SJSA1 (cell line): ENCODE results near the gene ATF2. TPM values are rescaled to one million over a fixed set of nuclear protein-coding genes. Genes with fewer than 3 reads are reported as not detected.
A peak's percentile ranks its signal among the peaks of the same experiment; 100 is the strongest.

ENCODE experiments used
- DNase-seq, 2 experiments: peaks; one replicate each; pipeline ENCODE4 v3.0.0-alpha.2; 2015 to 2020; ENCODE audit warnings: low spot score in 2 of 2, low read depth in 1 of 2
- H3K27ac ChIP-seq: fragments of 250-450 bp; sonication (Bioruptor Pico); 2 replicates; pipeline ENCODE4 v1.5.1; 2020; ENCODE audit warnings: mild to moderate bottlenecking, moderate library complexity
- H3K27me3 ChIP-seq: fragments of 250-450 bp; sonication (Bioruptor Pico); replicated peaks from 2 replicates; pipeline ENCODE4 v1.5.1; 2020; ENCODE audit warnings: mild to moderate bottlenecking, moderate library complexity
- H3K36me3 ChIP-seq: fragments of 250-450 bp; sonication (Bioruptor Pico); 2 replicates; pipeline ENCODE4 v1.5.1; 2020; ENCODE audit warnings: mild to moderate bottlenecking
- H3K4me1 ChIP-seq: fragments of 250-450 bp; sonication (Bioruptor Pico); replicated peaks from 2 replicates; pipeline ENCODE4 v1.6.1; 2021; ENCODE audit warnings: mild to moderate bottlenecking
- H3K4me3 ChIP-seq: fragments of 250-450 bp; sonication (Bioruptor Pico); 2 replicates; pipeline ENCODE4 v1.5.1; 2020; ENCODE audit warnings: mild to moderate bottlenecking
- H3K9me3 ChIP-seq: fragments of 250-450 bp; sonication (Bioruptor Pico); replicated peaks from 2 replicates; pipeline ENCODE4 v1.5.1; 2020; ENCODE audit warnings: mild to moderate bottlenecking
- total RNA-seq: library from RNA; depleted of rRNA; stranded (reverse); fragments of >200 nt; shearing (Covaris generic); gene quantifications from 2 replicates; pipeline ENCODE4 v1.2.3, GENCODE V29; 2014

The ATF2 gene
- total RNA-seq, 1 experiment from 2014 or later, result 34.9 TPM

GRCh38 chr2:175054340-175054739, 113.7 kb downstream of the ATF2 start:
- no peaks in the 10 kb centered on the region for H3K4me1 ChIP-seq
- H3K27me3 ChIP-seq, result no peaks in the 10 kb centered on the region
- H3K9me3 ChIP-seq, result no peaks in the 10 kb centered on the region
- no peak overlapping the region for H3K4me3 ChIP-seq
- DNase-seq, result no peak
- H3K27ac ChIP-seq, result no peak overlapping the region
- H3K36me3 ChIP-seq, result no peaks in the 10 kb centered on the region

- Histone ChIP-seq H3K4me3 (no peak overlapping the region), H3K9me3 (no peaks in the 10 kb centered on the region), H3K27ac (no peak overlapping the region), H3K27me3 (no peaks in the 10 kb centered on the region), H3K4me1 (no peaks in the 10 kb centered on the region), H3K36me3 (no peaks in the 10 kb centered on the region)
- DNase-seq, result no peak
Observed at GRCh38 chr2:175049661-175050060, 118.3 kb downstream of the ATF2 start.

- H3K27ac ChIP-seq, result no peak overlapping the region
- no peaks in the 10 kb centered on the region for H3K9me3 ChIP-seq
- no peaks in the 10 kb centered on the region for H3K36me3 ChIP-seq
- H3K4me1 ChIP-seq, result no peaks in the 10 kb centered on the region
- DNase-seq, result no peak
- no peak overlapping the region for H3K4me3 ChIP-seq
- H3K27me3 ChIP-seq, result no peaks in the 10 kb centered on the region
Observed at GRCh38 chr2:175048275-175048674, 119.7 kb downstream of the ATF2 start.

- Histone ChIP-seq H3K4me3 (no peak overlapping the region), H3K36me3 (no peaks in the 10 kb centered on the region), H3K4me1 (peaks cover 15% of the 10 kb centered on the region), H3K27ac (no peak overlapping the region), H3K9me3 (no peaks in the 10 kb centered on the region), H3K27me3 (no peaks in the 10 kb centered on the region)
- DNase-seq, result no peak
Observed at GRCh38 chr2:175039490-175039889, 128.5 kb downstream of the ATF2 start.

GRCh38 chr2:175039031-175039430, 129.0 kb downstream of the ATF2 start:
- no peaks in the 10 kb centered on the region for H3K27me3 ChIP-seq
- DNase-seq, result no peak
- no peak overlapping the region for H3K4me3 ChIP-seq
- no peaks in the 10 kb centered on the region for H3K9me3 ChIP-seq
- H3K27ac ChIP-seq, result no peak overlapping the region
- no peaks in the 10 kb centered on the region for H3K36me3 ChIP-seq
- H3K4me1 ChIP-seq, result peaks cover 15% of the 10 kb centered on the region

GRCh38 chr2:175037941-175038340, 130.1 kb downstream of the ATF2 start:
- peaks cover 15% of the 10 kb centered on the region for H3K4me1 ChIP-seq
- H3K36me3 ChIP-seq, result no peaks in the 10 kb centered on the region
- no peak overlapping the region for H3K27ac ChIP-seq
- H3K4me3 ChIP-seq, result no peak overlapping the region
- DNase-seq, result no peak
- H3K9me3 ChIP-seq, result no peaks in the 10 kb centered on the region
- no peaks in the 10 kb centered on the region for H3K27me3 ChIP-seq

GRCh38 chr2:175036582-175037018, 131.4 kb downstream of the ATF2 start:
- Histone ChIP-seq H3K4me1 (peaks cover 15% of the 10 kb centered on the region), H3K36me3 (no peaks in the 10 kb centered on the region), H3K9me3 (no peaks in the 10 kb centered on the region), H3K27ac (no peak overlapping the region), H3K4me3 (no peak overlapping the region), H3K27me3 (no peaks in the 10 kb centered on the region)
- DNase-seq, result peak in 1 of 2 experiments; percentile 29

- Histone ChIP-seq H3K27me3 (no peaks in the 10 kb centered on the region), H3K4me3 (no peak overlapping the region), H3K27ac (no peak overlapping the region), H3K36me3 (no peaks in the 10 kb centered on the region), H3K9me3 (no peaks in the 10 kb centered on the region), H3K4me1 (peaks cover 15% of the 10 kb centered on the region)
- DNase-seq, result peak in 1 of 2 experiments; percentile 23
Observed at GRCh38 chr2:175035806-175036205, 132.2 kb downstream of the ATF2 start.

- no peak overlapping the region for H3K27ac ChIP-seq
- H3K4me3 ChIP-seq, result no peak overlapping the region
- H3K36me3 ChIP-seq, result no peaks in the 10 kb centered on the region
- H3K4me1 ChIP-seq, result peaks cover 15% of the 10 kb centered on the region
- DNase-seq, result no peak
- H3K9me3 ChIP-seq, result no peaks in the 10 kb centered on the region
- H3K27me3 ChIP-seq, result no peaks in the 10 kb centered on the region
Observed at GRCh38 chr2:175034716-175035115, 133.3 kb downstream of the ATF2 start.

- no peaks in the 10 kb centered on the region for H3K27me3 ChIP-seq
- no peak overlapping the region for H3K27ac ChIP-seq
- no peak overlapping the region for H3K4me3 ChIP-seq
- H3K36me3 ChIP-seq, result no peaks in the 10 kb centered on the region
- DNase-seq, result peak; percentile 23 to 53
- H3K9me3 ChIP-seq, result no peaks in the 10 kb centered on the region
- peaks cover 11% of the 10 kb centered on the region for H3K4me1 ChIP-seq
Observed at GRCh38 chr2:175030380-175031271, 137.4 kb downstream of the ATF2 start.

- H3K4me1 ChIP-seq, result peaks cover 8% of the 10 kb centered on the region
- H3K4me3 ChIP-seq, result no peak overlapping the region
- no peaks in the 10 kb centered on the region for H3K36me3 ChIP-seq
- H3K27ac ChIP-seq, result no peak overlapping the region
- no peaks in the 10 kb centered on the region for H3K27me3 ChIP-seq
- DNase-seq, result no peak
- H3K9me3 ChIP-seq, result no peaks in the 10 kb centered on the region
Observed at GRCh38 chr2:175027755-175028154, 140.2 kb downstream of the ATF2 start.

GRCh38 chr2:175026385-175026784, 141.6 kb downstream of the ATF2 start:
- no peaks in the 10 kb centered on the region for H3K27me3 ChIP-seq
- H3K4me3 ChIP-seq, result no peak overlapping the region
- peaks cover 8% of the 10 kb centered on the region for H3K4me1 ChIP-seq
- no peak for DNase-seq
- no peaks in the 10 kb centered on the region for H3K36me3 ChIP-seq
- H3K27ac ChIP-seq, result no peak overlapping the region
- no peaks in the 10 kb centered on the region; the same call in 1 of the 2 replicates for H3K9me3 ChIP-seq

GRCh38 chr2:175025946-175026345, 142.1 kb downstream of the ATF2 start:
- H3K9me3 ChIP-seq, result no peaks in the 10 kb centered on the region; the same call in 1 of the 2 replicates
- DNase-seq, result no peak
- no peaks in the 10 kb centered on the region for H3K27me3 ChIP-seq
- H3K4me1 ChIP-seq, result peaks cover 8% of the 10 kb centered on the region
- no peaks in the 10 kb centered on the region for H3K36me3 ChIP-seq
- no peak overlapping the region for H3K4me3 ChIP-seq
- H3K27ac ChIP-seq, result no peak overlapping the region

GRCh38 chr2:175025233-175025632, 142.8 kb downstream of the ATF2 start:
- DNase-seq, result no peak
- no peak overlapping the region for H3K4me3 ChIP-seq
- H3K36me3 ChIP-seq, result no peaks in the 10 kb centered on the region
- H3K4me1 ChIP-seq, result peaks cover 8% of the 10 kb centered on the region
- H3K27me3 ChIP-seq, result no peaks in the 10 kb centered on the region
- H3K9me3 ChIP-seq, result no peaks in the 10 kb centered on the region; the same call in 1 of the 2 replicates
- no peak overlapping the region for H3K27ac ChIP-seq
